ENCODE measurements around the gene TCF7L2.

TCF7L2 gene

DNA sequence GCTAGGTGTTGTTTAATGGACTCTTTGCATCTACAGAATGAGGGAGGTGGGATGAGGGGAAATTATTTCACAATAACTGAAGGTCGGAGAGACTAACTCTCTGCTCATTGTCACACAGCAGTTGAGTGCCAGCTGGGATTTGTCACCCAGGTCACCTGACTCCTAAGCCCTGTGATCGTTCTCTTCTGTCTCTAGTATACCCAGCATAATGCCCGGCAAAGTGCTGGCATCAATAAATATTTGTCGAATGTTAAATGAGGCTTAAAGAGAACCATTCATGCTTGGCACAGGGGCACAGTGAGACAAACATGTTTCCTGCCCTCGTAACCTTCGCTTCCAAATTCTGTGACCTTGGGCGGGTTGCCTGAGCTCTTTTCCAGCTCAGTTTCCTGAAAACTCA lies 70.8 kb downstream of the TCF7L2 start:
- DNase-seq (ENCODE audit: low read depth in 1 of 2, low spot score in 1 of 2) = no peak

DNA sequence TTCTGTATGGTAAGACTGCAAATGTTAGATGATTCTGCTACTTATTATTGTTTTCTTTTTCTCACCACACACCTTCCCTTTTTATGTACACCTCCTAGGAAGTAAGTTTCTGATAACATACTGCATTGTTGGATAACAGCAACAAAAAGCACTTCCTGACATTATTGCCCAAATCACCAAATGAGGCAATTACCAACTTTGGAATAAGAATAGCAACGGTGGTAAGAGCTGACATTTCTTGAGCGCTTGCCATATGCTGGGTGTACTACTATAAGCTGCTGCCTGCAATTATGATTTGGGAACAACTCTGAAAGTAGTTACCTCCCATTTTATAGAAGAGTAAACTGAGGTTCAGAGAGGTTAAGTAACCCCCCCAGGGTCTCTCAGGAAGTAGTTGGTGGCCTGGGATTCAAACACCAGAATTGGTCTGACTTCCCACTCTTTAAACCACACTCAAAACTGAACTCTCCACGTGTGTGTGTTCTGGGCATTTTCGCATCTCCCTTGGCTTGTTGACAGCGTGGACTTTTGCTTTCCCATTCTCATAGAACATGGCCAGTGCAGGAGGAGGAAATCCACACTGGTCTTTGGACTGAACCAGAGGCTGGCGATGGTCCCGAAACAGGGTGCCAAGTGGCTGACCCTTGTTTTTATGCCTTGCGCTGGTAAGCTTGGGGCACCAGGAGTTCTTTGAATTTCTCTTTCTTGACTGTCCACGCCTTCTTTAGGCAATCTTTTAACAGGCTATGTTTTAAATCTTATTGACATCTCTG lies 71.4 kb downstream of the TCF7L2 start:
- DNase-seq (ENCODE audit: low read depth in 1 of 2, low spot score in 1 of 2) = no peak

- DNase-seq (ENCODE audit: low read depth in 1 of 2, low spot score in 1 of 2) = no peak
Observed at GRCh38 chr10:113022265-113022664, 72.2 kb downstream of the TCF7L2 start.

- DNase-seq (ENCODE audit: low read depth in 1 of 2, low spot score in 1 of 2) = no peak
Observed at GRCh38 chr10:113023017-113023416, 73.0 kb downstream of the TCF7L2 start.

DNA sequence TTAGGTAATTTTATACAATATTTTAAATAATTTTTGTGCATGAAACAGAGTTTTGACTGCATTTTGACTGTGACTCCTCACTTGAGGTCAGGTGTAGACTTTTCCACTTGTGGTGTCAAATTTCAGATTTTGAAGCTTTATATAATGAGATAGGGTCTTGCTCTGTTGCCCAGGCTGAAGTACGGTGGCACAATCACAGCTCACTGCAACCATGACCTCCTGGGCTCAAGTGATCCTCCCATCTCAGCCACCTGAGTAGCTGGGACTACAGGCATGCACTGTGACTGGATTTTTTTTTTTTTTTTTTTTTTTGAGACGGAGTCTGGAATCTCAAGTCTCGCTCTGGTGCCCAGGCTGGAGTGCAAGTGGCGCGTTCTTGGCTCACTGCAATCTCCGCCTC lies 74.9 kb downstream of the TCF7L2 start:
- DNase-seq (ENCODE audit: low read depth in 1 of 2, low spot score in 1 of 2) = no peak

DNA sequence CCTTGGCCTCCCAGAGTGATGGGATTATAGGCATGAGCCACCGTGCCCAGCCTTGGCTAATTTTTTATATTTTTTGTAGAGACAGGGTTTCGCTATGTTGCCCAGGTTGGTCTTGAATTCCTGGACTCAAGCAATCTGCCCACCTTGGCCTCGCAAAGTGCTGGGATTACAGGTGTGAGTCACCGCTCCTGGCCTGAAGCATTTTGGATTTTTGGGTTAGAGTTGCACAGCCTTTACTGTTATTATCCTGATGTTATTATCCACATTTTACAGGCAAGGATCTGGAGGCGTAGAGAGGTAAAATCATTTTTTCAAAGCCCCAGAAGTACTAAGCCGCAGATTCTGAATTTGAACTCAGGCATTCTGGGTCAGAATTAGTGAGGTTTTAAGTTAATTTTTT lies 75.4 kb downstream of the TCF7L2 start:
- DNase-seq (ENCODE audit: low read depth in 1 of 2, low spot score in 1 of 2) = no peak

DNA sequence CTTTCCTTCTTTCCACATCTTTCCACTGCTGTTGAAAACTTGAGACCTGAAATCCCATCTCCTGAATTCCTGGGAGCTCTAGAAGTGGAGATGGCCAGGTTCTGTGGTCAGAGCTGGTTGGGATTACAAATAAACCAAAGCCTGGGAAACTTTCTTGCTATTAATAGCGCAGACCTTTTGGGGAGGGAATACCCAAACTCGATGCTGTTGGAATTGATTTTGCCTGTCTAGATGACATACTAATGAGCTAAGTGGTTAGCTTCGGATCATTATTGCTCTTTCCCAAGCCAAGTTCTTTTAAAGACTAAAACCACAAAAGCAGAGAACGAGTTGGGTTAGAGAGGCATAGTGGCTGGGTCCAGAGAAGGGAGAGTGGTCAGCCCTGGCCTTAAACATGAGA lies 76.6 kb downstream of the TCF7L2 start:
- DNase-seq (ENCODE audit: low read depth in 1 of 2, low spot score in 1 of 2) = no peak

DNA sequence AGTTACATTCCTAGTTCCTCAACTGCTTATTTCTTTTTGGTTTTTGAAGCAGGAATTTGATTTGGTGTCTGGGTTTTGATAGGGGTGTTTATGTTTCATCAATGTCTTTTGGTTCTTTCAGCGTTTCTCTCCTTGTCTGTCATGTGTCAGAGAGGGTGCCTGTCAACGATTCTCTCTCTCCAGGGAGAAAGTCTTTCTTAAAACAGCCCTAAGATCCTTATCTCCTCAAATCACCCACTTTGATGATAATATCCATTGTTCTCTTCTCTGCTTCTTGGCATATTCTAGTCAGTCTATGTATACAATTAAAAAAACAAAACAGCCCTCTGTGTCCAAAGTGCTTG lies 77.2 kb downstream of the TCF7L2 start:
- DNase-seq (ENCODE audit: low read depth in 1 of 2, low spot score in 1 of 2) = no peak

- no peak for DNase-seq (ENCODE audit: low read depth in 1 of 2, low spot score in 1 of 2)
Observed at GRCh38 chr10:113027574-113028455, 77.8 kb downstream of the TCF7L2 start.

DNA sequence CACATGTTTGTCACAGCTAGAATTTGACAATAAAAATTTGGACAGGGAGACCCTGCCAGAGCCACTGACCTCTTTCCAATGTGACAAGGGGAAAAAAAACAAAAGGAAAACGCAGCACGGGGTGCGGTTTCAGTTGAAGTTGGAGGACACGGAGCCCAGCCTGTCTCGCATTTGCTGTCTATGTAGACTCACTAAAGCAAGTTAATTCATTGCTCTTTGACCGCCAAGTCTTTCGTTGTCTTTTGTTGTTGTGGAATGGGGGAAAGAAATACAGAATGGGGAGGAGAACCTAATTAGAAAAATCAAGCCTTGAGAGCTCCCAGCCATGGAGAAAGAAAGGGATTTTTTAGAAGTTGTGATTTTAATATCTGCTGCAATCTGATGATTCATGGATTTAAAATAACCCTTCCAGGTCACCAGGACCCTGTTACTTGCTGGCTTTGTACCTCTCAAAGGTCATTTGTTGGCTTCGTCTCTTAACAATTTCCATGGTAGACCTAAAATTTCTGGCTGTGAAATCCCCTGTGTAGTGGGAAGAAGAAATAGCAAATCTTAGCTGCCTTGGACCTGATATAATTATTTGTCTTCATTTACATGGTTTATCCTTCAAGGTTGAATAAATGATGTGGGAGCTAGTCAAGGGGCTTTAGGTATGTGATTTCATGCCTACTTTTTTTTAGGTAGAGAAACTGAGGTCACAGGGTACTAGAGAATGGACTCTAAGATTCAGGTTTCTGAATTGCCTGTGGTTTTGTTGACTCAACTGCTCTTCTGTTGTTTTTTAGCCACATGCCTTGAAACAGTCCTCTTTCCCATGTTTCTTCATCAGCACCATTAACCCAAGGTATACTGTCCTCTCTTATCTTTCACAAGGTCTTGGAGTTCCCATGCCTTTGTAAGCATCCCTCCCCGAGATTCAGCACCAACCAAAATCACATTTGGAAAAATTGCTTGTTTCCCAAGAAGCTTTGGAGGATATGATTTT lies 78.7 kb downstream of the TCF7L2 start:
- DNase-seq (ENCODE audit: low read depth in 1 of 2, low spot score in 1 of 2) = no peak

GRCh38 chr10:113030453-113030852 lies 80.4 kb downstream of the TCF7L2 start:
- no peak for DNase-seq (ENCODE audit: low read depth in 1 of 2, low spot score in 1 of 2)

GRCh38 chr10:113031147-113031546 lies 81.1 kb downstream of the TCF7L2 start:
- no peak for DNase-seq (ENCODE audit: low read depth in 1 of 2, low spot score in 1 of 2)

DNA sequence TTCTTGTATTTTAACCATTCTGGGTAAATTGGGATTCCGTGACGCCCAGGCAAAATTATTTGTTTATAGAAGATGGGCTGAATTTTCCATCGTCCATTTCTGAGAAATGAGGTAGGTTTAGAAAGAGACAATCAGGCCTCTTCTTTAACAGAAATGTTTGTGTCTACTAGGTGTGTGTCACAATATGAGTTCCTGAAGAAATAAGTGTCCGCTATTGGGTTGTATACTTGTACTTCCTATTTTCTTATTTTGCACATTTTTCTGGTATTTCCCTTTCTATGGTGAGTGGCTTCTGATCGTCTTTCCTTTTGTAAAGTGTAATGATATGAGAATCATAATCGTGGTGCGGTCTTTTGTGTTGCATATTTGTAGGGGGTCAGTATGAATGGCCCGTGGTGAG lies 83.9 kb downstream of the TCF7L2 start:
- DNase-seq (ENCODE audit: low read depth in 1 of 2, low spot score in 1 of 2) = no peak

- DNase-seq (ENCODE audit: low read depth in 1 of 2, low spot score in 1 of 2) = no peak
Observed at GRCh38 chr10:113035732-113036312, 85.8 kb downstream of the TCF7L2 start.

DNA sequence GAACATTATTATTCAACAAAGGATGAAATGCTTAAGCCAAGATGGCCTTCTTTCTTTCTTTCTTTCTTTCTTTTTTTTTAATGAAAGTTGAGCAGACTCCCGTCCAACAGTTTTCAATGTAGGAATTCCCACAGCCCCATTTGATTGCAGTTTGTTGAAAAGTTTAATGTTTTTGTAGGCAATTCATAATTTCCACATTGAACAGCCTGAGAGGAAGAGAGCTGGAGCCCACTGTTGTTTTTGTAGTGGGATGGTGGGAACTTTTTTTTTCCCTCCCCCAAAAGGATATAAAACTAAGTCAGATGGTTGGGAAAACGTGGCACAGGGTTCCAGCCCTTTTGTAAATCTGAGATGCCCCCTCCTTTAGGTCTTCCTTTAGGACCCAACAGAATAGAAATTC lies 86.6 kb downstream of the TCF7L2 start:
- DNase-seq (ENCODE audit: low read depth in 1 of 2, low spot score in 1 of 2) = no peak

GRCh38 chr10:113037218-113037617 lies 87.2 kb downstream of the TCF7L2 start:
- DNase-seq (ENCODE audit: low read depth in 1 of 2, low spot score in 1 of 2) = no peak

- DNase-seq (ENCODE audit: low read depth in 1 of 2, low spot score in 1 of 2) = no peak
Observed at GRCh38 chr10:113038183-113038582, 88.1 kb downstream of the TCF7L2 start.

DNA sequence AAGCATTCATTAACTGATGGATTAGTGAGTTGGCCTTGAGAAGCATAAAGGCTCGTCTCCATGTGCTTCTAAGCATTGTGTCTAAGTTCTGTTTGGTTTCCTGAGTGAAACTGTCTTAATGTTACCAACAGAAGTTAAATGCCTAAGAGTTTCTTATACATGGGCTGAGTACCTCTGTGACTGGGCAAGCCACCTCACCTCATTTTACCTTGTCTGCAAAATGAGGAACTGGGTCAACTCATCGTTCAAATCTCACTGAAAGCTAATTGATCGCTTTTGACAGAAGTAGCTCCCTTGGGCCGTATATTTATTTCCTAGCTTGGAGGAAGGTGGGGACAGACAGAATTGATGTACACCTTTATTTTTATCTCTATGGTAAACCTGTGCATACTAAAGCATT lies 88.9 kb downstream of the TCF7L2 start:
- DNase-seq (ENCODE audit: low read depth in 1 of 2, low spot score in 1 of 2) = no peak

GRCh38 chr10:113041324-113041723 lies 91.3 kb downstream of the TCF7L2 start:
- DNase-seq (ENCODE audit: low read depth in 1 of 2, low spot score in 1 of 2) = no peak

DNA sequence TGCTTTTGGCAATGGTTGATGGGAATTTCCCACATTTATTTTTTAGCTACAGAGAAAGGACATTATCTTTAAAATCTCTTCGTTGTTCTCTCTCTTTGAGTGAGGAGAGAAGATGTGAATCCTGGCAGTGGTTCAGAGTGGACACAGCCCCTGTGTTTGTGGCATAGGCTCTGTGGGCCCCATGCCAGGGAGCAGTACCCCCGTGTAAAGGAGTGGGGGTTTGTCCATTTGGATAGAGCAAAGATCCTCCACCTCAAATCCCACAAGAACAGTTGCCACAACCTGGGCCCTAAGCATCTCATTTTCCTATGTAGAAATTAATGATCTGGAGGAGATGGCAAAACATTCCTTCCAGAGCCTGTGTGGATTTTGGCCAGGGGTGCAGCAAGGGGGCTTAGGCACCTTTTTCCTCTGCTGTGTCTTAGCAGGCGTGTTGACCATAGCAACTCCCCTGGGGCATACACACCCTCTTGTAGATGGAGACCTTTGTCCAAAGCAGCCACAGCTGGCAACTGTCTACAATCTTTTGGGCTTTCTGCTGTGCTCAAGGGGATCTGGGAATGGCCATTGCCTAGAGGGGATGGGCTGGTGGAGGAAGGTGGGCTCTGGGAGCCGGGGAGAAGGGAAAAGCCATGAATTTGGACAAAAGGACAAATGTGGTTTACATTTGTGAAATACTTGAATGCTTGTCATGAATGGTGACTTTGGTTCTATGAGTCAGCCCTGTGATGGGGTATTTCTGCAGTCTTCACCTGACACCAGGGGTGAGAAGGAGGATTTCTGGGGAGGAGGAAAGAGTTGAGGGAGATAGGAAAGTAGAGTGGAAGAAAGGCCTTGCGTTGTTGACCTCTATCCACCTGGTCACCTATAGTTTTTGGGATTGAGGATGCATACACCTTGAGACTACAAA lies 92.0 kb downstream of the TCF7L2 start:
- no peak for DNase-seq (ENCODE audit: low read depth in 1 of 2, low spot score in 1 of 2)
